NCI-H524 treated with DMSO at 0.1 percent for 48 hours (cell line): ENCODE results near the gene SH3PXD2A.

Experiments used
- DNase-seq: peaks from one replicate; lab custom pipeline; 2025; lab: John Stamatoyannopoulos, UW

The SH3PXD2A gene

GRCh38 chr10:103855424-103855823, at the start of gene SH3PXD2A:
Gene SH3PXD2A, minus strand, starts transcription at chr10:103855576. Its CDS starts 310 bp downstream, at chr10:103855266.
- no peak for DNase-seq

DNA sequence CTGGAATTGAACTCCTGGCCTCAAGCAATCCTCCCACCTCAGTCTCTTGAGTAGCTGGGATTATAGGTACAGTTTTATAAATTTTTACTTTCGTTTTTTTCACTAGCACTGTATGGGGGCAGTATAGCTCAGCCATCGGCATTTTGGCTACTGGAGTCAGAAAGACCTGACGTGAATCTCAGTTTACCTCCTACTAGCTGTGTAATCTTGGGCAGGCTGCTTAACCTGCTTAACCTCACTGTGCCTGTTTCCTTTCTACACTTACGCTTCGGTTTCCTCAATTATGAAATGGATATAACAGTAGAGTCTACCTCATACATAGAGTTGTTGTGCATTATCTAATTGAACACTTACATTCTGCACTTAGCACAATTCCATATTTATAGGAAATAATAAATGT, 45.9 kb upstream of the SH3PXD2A start:
- DNase-seq, result no peak

DNA sequence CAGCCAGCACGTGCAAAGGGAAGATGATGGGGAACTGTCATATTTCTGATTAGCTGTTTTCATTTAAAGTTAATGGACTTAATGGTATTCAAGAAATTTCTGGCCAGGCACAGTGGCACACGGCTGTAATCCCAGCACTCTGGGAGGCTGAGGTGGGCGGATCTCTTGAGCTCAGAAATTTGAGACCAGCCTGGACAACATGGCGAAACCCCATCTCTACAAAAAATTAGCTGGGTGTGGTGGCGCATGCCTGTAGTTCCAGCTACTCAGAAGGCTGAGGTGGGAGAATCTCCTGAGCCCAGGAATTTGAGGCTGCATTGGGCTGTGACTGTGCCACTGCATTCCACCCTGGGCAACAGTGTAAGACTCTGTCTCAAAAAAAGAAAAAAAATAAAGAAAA, 43.9 kb upstream of the SH3PXD2A start:
- DNase-seq, result no peak

- no peak for DNase-seq
These were observed 41.9 kb upstream of the SH3PXD2A start for GRCh38 chr10:103897241-103897774.

- DNase-seq, result no peak
These were observed 40.8 kb upstream of the SH3PXD2A start for GRCh38 chr10:103896225-103896624.

- DNase-seq, result no peak
These were observed 40.2 kb upstream of the SH3PXD2A start for GRCh38 chr10:103895411-103896186.

GRCh38 chr10:103894441-103894864, 39.1 kb upstream of the SH3PXD2A start:
- no peak for DNase-seq

DNA sequence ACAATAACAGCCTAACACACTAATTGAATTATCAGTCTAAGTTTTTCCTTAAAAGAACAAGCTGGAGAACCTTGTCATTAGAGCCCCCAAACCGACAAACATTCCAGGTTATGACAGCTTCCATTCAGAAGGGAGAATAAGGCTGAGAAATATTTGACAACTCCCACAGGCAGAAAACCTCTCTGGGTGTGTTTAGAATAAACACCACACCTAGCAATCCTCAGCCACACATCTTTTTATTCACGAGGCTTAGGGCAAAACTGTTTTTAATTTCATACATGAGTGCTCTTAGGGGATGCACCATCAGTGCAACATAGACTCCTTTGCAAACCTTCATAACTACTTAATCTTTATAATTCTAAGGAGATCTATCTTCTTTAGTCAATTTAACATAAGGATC, 38.4 kb upstream of the SH3PXD2A start:
- no peak for DNase-seq

- no peak for DNase-seq
These were observed 36.8 kb upstream of the SH3PXD2A start for GRCh38 chr10:103892181-103892580.

GRCh38 chr10:103890688-103891087, 35.3 kb upstream of the SH3PXD2A start:
- DNase-seq, result no peak

GRCh38 chr10:103890194-103890658, 34.9 kb upstream of the SH3PXD2A start:
- no peak for DNase-seq

GRCh38 chr10:103889121-103889720, 33.8 kb upstream of the SH3PXD2A start:
- no peak for DNase-seq

DNA sequence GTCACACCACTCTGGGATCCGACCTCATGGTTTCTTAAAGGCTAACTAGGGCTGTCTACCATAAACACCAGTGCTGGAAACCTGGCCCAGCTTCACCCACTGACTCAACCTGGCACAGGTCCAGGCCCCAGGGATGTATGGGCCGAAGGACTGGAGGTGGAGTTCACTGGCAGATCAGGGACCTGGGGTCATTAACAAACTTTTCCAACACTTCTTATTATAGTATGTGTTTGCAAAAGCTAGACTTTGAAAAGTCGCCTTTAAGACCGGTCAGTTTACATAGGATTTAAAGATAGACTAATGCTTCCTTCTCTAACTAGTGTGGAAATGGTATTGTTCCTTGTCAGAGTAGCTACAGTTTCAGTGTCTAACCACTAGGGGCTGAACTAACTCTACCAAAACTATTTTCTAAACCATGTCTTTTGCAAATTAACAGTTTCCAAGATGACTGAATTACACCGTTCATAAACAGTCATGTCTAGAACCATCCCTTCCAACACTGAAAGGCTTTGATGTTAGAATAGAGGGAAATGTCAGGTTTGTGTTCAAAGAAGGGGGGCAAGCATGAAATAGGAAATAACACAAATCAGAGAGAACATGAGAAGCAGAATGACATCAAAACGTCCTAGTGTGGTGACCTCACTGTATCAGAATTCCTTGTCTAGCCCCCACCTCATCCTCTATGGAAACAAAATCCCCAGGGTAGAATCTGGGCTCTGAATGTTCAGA, 32.9 kb upstream of the SH3PXD2A start:
- DNase-seq, result no peak

- no peak for DNase-seq
These were observed 30.2 kb upstream of the SH3PXD2A start for GRCh38 chr10:103885617-103886016.

DNA sequence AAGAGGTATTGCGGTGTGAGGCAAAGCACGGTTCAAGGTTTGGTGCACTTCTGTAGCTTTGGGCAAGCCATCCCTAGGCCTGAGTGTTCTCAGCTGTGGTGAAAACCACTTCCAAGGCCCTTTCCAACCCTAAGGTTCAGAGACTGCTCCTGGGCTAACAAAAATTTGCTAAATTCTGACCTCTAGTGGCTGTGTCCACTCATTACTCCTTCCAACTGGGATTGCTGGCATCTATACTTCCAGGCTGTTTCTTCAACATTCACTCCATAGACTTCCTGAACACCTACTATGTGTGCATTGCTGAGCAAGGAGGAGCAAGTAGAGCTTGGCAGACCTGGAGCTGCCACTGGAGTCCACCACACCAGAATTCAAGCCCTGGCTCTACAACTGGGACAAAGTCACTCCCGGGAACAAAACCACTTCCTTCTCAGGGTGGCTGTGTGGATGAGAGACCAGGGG, 29.3 kb upstream of the SH3PXD2A start:
- DNase-seq, result no peak

DNA sequence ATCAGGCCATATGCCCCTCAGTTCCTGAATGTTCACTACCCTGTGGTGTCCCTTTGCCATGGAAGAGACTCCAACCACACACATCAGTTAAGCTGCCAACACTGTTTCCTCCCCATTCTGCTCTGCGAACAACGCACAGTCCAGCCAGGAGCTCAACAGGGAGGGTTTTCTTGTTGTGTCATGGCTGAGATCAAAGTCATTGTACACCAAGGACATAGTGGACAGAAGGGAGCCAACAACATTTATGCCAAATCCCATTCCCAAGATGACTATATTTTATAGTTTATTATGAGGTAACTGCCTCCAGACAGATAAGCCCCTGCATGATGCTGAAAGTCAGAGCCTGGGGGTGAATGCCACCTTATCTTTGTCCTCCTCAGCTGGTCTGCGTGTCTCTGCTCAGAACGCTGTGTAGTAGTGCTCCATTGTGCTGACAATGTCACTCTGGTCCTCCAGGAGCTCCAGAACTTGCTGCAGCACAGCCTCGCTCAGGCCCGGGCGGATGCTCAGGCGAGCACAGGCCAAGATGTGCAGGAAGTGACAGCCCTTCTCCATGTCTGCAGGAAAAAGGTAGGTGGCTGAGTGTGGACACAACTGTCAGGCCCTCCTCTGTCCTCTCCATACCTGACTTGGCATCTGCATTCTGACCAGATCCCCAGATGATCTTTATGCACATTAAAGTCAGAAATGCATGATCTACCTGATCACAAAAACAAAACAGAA, 27.1 kb upstream of the SH3PXD2A start:
- no peak for DNase-seq

DNA sequence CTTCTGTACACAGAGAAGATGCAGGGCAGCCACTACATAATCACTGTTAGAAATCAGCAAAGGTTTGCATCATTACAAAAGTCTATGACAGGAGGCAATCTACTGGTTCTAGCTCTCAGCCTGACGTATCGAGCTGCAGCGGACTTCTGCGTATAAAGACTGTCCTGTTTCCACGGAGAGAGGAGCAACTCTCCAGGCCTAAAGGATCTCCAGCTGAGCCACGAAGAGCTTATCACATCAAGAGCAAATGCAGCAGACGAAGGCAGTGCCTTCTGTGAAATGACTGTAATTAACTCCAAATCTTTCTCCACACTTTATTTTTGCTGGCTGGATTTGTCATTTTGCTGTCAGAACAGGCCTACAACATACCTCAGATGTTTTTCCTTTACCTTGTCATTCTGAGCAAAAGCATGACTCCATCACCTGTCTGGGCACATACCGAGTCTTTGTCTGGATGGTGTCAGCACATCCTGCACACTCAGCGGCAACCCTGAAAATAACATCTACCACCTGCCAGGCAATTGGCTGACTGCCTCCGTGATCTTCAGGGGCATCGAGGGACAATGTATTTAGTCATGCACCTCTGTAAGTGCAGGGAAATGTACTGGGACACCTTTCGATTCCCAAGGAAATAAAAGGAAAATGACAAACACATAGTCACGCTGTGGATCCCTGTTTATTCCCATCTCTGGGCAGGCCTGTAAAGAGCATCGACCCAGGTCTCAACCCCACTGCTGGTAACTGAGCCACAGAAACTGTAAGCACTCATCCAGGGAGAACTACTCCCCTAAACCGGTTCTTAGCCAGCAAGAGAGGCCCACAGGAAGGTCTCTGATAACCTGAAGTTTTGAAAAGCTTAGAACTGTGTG, 26.3 kb upstream of the SH3PXD2A start:
- DNase-seq, result no peak

- DNase-seq, result no peak
These were observed 24.5 kb upstream of the SH3PXD2A start for GRCh38 chr10:103879831-103880230.

DNA sequence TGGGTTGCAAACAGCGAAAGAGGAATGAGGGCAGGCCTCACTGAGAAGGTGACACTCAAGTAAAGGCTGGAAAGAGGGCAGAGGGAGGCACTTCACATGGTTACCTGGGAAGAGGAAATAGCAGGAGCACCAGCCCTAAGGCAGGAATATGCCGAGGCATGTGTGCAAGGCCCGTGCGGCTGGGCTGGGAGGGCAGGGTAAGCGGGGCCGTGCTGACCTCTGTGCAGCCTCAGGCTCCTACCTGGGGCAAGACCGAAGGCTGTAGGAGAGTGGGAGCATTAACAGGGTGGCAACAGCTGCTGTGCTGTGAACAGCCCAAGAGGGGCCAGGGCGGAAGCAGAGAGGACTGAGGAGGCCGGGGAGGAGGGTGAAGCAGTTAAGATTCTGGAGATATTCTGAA, 24.0 kb upstream of the SH3PXD2A start:
- no peak for DNase-seq

DNA sequence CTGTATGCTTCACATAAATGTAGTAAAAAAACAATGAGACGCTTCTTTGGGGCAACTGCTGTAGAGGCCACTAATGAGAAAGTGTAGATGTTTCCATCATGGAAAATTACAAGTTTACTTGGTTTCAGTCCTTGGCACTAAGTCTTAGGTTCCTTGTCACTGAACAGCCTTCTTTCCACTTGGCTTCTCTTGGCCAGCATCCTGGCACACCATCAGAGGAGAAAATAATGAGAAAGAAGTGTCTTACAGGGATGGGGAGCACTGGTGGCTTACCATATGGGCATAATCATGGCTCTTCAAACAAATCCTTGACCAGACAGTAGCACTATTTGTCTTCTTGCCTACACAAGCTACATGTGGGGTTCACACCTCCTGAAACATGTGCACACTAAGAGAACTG, 22.5 kb upstream of the SH3PXD2A start:
- no peak for DNase-seq

- DNase-seq, result no peak
These were observed 20.8 kb upstream of the SH3PXD2A start for GRCh38 chr10:103876155-103876554.
